HG03097 (cell line): ENCODE measurements around the gene MRAS.
"Not testable (repeated sequence)": the region's sequence is repeated elsewhere in the genome, so short reads cannot be mapped to it uniquely, and the experiment has no call there.

ENCODE experiments used
- ATAC-seq: cut with Tn5 transposase; IDR thresholded peaks from one replicate; pipeline ENCODE4 v1.9.1; 2021; ENCODE audit not compliant: unreplicated experiment, low FRiP score

The MRAS gene

GRCh38 chr3:138412821-138413551 lies 64.6 kb downstream of the MRAS start:
- no peak for ATAC-seq

DNA sequence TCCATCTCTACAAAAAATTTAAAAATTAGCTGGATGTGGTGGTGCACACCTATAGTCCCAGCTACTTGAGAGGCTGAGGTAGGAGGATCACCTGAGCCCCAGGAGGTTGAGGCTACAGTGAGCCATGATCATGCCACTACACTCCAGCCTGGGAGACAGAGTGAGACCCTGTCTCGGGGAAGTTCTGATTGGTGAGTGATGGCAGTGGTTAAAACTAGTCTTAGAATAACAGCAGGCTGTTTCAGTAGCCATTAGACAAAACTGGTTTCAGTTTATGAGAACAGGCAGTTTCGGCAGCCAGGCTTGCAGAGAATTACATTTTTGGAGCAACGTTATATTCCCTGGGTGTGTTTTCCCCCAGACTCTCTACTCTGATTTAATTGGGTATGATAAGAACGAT lies 67.9 kb downstream of the MRAS start:
- not testable (repeated sequence) for ATAC-seq

DNA sequence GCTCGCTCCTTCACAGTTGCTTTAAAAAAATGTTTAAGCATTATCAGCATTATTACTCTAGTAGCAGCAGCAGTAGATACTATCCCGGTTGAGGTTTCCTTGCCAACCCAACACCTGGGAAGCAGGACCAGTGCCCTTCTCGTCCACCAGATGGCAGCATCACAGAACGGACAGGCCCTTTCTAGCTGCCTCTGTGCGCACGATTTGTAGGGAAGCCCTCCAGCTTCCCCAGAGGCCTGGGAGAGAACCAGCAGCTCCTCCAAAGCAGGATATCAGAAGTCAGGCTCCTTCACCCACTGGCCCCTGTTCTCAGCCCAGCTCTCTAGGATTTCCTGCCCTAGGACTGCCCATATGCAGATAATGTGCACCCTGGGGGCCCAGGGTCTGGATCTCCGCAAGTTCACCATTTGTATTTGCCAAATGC lies 69.2 kb downstream of the MRAS start:
- ATAC-seq = peak; percentile 56

- no peak for ATAC-seq
Measured at GRCh38 chr3:138418601-138419206, 70.3 kb downstream of the MRAS start.

DNA sequence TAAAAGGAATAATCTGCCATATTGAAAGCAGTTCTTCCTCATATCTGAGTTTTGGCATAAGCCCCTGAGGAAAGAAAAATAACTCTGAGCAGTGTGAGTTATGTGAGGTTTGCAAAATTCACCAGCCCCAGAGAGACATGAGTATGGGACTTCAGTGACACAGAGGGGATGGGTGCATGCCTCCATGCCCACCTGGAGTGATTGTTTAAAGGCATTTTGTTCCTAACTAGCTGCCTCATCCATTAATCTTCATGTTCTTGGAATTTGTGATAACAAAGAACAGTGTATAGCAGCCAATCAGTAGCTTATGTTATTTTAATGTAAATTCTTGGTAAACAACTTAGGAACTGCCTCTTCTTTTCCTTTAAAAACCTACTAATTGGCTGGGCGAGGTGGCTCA lies 74.9 kb downstream of the MRAS start:
- no peak for ATAC-seq

DNA sequence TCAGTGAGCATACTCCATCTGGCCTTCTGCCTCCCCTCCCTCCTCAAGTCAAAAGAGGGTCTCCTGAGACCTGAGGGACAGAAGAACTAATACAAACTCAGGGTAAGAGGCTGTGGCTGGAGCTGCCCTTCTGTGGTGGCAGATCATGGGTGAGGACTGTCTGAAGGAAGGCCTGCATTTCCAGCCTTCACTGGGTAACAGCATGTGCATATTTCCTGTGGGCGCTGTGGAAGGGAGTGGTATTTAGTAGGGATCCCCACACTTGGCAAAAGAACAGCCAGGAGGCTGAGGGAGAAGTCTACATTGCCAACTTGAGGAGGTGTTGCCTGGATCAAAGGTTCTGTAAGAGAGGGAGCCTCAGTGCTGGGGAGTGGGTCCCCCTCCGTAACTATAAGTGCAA lies 75.9 kb downstream of the MRAS start:
- no peak for ATAC-seq

DNA sequence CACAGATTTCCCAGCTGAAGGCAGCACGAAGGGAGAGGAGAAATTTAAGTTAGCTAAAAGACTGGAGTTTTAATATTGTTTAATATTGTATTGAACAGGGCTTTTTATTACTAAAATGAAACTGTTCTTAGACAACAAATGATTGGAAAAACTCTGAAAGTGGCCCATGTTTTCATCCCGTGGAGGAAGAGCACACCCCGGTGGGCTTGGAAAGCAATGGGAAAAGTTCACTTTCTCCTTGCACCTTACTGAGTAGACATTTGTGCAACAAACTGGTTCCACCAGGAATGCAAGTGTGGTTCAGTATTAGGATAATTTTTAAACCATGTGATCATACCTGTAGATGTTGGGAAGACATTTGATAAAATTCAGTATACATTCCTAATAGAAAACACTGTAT lies 77.8 kb downstream of the MRAS start:
- ATAC-seq = no peak

GRCh38 chr3:138426754-138427153 lies 78.4 kb downstream of the MRAS start:
- not testable (repeated sequence) for ATAC-seq

DNA sequence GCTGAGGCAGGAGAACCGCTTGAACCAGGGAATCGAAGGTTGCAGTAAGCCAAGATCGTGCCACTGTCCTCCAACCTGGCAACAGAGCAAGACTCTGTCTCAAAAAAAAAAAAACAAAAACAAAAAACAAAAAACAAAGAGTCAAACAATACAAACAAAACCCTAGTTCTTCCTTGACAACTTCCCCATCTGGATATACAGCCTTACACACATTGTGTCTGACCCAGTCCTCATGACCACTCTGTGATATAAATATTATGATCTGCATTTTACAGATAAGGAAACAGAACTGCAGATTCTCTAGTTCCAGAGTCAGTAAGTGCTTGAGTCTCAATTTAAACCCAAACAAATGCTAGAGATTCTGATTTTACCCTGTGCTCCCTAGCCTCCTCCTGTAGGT lies 81.3 kb downstream of the MRAS start:
- no peak for ATAC-seq

DNA sequence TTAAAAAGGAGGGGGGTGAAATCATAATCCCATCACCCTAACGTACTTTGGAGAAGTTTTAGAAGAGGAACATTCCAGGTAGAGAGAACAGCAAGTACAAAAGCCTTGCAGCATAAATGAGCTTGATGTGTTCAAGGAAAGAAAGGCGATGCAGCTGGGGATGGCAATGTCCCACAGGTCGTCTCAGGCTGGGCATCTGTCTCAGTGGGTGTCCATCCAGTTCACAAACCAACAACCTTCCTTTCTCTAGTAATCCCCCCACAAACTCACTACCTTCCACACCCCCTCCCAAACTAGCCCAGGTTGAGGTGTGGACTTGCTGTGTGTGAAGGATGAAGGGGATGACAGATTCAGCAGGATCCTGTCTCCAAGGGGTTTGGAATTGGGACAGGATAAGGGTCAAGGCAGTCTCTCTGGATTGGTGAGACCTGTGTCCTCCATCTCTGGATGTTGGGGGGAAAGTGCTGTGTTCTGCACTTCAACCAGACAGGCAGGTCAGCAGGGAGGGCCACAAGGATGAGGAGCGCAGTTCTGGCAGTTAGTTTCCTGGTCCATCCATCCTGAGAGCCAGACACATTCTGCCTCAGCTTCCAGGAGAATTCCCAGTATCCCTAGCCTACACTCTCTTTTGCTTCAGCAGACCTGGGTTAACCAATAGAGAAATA lies 84.3 kb downstream of the MRAS start:
- ATAC-seq = no peak

GRCh38 chr3:138433892-138434275 lies 85.5 kb downstream of the MRAS start:
- ATAC-seq = no peak

DNA sequence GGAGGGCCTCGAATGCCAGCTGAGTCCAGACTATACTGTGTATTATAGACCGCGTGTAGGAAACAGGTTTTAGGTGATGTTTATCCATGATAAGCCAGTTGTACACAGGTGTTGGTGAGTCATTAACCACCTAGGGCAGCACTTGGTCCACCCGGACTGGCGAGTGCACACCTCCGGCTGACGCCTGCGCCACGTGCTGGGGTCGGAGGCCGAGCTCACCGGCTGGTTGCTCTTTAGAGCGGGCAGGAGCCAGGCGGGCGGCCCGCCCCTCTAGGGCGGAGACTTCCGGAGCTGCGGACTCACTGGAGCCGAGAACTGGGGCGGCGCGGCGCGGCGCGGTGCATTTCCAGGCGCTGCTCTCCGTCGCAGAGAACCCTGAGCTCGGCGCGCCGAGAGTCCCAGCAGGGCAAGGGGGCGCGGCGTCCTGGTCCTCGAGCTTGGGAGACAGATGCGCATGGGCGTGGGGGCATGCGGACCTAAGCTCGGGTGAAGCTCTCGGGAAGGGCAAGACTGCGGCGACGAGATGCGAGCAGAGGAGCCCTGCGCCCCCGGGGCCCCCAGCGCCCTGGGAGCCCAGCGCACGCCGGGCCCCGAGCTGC lies 86.0 kb downstream of the MRAS start, which contains the start of gene ESYT3:
Gene ESYT3, plus strand, starts transcription at position 341 of the 599 bp plus-strand sequence. Its CDS starts 183 bp downstream, at position 524.
- no peak for ATAC-seq

GRCh38 chr3:138434875-138435772 lies 86.7 kb downstream of the MRAS start:
- ATAC-seq = no peak

DNA sequence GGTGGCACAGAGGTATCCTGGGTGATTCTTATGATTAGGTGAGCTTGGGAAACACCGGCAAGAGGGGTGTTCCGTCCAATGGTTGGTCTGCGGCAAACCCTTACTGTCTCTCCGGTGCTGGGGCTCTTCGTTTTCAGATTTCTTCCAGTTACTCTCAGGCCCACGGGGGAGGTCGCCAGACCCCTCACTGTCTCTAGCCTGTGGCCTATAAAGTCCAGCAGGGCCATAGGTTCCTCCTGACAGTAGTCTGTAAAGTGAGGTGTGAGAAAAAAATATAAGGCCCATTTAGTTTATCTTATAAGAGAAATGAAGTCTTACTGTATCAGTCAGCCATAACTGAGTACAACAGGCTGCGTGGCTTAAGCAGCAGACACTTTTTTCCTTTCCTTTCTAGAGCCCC lies 87.5 kb downstream of the MRAS start:
- no peak for ATAC-seq

GRCh38 chr3:138437281-138437680 lies 88.9 kb downstream of the MRAS start:
- no peak for ATAC-seq

DNA sequence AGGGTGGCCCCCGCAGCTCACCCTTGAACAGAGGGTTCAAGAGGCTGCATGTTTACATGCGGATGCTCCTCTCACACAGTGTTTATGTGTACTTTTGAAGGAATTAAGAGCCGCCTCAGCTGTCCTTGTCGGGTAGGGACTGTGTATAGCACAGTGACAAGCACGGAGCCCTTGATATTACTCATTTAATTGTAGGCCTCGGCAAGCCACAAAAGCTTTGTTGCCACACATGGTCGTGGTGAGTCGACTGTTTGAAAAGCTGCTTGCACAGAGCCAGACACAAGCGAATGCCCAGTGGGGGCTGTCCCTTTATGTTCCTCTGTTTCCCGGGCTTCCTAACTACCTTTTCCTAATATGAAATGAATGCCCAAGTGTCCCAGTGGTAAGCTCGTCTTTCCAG lies 90.5 kb downstream of the MRAS start:
- no peak for ATAC-seq

DNA sequence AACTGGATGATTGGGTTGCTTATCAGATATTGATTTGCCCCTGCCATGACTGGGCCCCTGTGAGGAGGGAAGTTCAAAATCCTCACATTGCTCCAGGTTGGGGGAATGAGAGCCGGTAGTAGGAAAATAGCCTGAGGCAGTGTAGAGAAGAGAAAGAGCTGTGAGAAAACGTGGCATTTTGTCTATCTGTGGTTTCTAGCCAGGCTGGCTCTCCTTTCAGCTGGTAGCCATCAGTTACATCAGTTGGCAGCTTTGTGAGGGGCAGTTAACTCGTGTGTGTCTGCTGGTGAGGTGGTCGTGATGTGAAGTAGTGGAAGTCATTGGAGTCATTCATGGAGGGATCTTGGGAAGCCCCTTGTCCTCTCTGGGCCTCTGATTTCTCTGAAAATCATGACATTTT lies 91.3 kb downstream of the MRAS start:
- ATAC-seq = no peak

- ATAC-seq = no peak
Measured at GRCh38 chr3:138440121-138440521, 91.7 kb downstream of the MRAS start.

DNA sequence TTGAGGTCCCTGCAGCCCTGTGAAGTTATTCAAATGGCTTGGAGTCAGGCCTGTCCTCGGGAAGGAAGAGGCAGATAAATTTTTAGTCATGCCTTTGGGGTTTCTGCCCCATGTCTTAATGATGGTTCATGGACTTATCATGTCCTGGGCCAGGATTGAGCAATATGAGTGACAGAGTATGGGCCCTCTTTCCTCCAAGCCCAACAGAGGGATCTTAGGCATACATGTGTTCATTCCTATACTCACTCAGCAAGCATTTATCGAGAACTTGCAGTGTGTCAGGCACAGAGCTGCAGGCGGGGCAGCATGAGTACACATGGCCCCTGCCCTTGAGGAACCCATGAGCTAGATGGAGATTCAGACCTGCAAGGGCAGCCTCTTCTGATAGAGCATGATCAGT lies 92.2 kb downstream of the MRAS start:
- no peak for ATAC-seq

DNA sequence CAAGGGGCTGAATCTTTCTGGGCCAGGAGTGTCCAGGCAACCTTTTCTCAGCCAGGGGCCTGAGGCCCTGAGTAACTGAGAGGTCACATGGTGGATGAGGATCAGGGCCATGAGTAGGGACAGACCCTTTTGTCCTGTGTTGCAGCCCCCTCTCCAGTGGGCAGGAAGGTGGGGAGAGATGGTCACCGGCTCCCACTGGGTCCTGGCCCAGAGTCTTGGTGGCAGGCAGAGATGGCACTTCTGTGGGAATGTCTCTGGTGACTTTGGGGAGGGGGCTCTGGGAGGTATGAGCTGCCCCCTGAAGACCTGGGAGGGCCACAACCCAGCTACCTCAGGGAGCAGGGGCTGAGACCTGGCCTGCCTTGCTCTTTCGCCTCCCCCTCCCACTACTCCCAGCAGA lies 92.9 kb downstream of the MRAS start:
- no peak for ATAC-seq
